ENCODE data around the gene FGD5. TPM values are rescaled to one million over a fixed set of nuclear protein-coding genes. Genes with fewer than 3 reads are reported as not detected.

FGD5 gene, protein sequence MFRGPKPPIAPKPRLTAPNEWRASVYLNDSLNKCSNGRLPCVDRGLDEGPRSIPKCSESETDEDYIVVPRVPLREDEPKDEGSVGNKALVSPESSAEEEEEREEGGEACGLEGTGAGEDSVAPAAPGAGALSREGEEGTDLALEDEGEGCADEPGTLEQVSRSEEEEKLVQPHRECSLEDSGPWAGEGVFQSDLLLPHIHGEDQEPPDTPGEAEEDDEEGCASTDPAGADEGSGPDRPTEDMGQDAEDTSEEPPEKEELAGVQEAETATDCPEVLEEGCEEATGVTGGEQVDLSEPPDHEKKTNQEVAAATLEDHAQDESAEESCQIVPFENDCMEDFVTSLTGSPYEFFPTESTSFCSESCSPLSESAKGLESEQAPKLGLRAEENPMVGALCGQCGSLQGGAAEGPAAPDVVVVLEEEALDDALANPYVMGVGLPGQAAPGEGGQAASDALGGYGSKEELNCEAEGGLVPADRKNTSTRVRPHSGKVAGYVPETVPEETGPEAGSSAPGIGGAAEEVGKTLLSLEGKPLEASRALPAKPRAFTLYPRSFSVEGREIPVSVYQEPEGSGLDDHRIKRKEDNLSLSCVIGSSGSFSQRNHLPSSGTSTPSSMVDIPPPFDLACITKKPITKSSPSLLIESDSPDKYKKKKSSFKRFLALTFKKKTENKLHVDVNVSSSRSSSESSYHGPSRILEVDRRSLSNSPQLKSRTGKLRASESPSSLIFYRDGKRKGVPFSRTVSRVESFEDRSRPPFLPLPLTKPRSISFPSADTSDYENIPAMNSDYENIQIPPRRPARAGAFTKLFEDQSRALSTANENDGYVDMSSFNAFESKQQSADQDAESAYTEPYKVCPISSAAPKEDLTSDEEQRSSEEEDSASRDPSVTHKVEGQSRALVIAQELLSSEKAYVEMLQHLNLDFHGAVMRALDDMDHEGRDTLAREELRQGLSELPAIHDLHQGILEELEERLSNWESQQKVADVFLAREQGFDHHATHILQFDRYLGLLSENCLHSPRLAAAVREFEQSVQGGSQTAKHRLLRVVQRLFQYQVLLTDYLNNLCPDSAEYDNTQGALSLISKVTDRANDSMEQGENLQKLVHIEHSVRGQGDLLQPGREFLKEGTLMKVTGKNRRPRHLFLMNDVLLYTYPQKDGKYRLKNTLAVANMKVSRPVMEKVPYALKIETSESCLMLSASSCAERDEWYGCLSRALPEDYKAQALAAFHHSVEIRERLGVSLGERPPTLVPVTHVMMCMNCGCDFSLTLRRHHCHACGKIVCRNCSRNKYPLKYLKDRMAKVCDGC (N-terminal part only)
- 10 to 100 TPM in 3 of 5 donors, 1 to 10 TPM in 2; 1.2 to 34.1 (median 13.3) TPM for total RNA-seq
- 1 to 10 TPM; 2.7 to 9.5 (median 8.5) TPM for polyA plus RNA-seq
- long read RNA-seq, donor 1, full-length matches to known transcripts: 4 of 33 reads
- long read RNA-seq, donor 1, partial matches to known transcripts: 0 of 33 reads
- long read RNA-seq, donor 1, other reads (novel, unspliced or antisense): 29 of 33 reads
- long read RNA-seq, donor 2, transcript FGD5-207 (2 exons, 2,682 nt): major isoform, 5 of 51 reads
- long read RNA-seq, donor 2, partial matches to known transcripts: 6 of 51 reads
- long read RNA-seq, donor 2, other reads (novel, unspliced or antisense): 40 of 51 reads
- long read RNA-seq, donor 3, full-length matches to known transcripts: 3 of 3 reads
- long read RNA-seq, donor 3, partial matches to known transcripts: 0 of 3 reads
- long read RNA-seq, donor 3, other reads (novel, unspliced or antisense): 0 of 3 reads
- long read RNA-seq, donor 4: 0 reads
- long read RNA-seq, donor 5, full-length matches to known transcripts: 10 of 64 reads
- long read RNA-seq, donor 5, partial matches to known transcripts: 49 of 64 reads
- long read RNA-seq, donor 5, other reads (novel, unspliced or antisense): 5 of 64 reads
- long read RNA-seq, donor 6: 0 reads
- long read RNA-seq, donor 7, full-length matches to known transcripts: 5 of 5 reads
- long read RNA-seq, donor 7, partial matches to known transcripts: 0 of 5 reads
- long read RNA-seq, donor 7, other reads (novel, unspliced or antisense): 0 of 5 reads
- long read RNA-seq, donor 8, full-length matches to known transcripts: 4 of 187 reads
- long read RNA-seq, donor 8, partial matches to known transcripts: 183 of 187 reads
- long read RNA-seq, donor 8, other reads (novel, unspliced or antisense): 0 of 187 reads
- long read RNA-seq, donor 9, partial matches to known transcripts: 12 of 12 reads
- long read RNA-seq, donor 9, other reads (novel, unspliced or antisense): 0 of 12 reads
- long read RNA-seq, donor 10: 0 reads

DNA sequence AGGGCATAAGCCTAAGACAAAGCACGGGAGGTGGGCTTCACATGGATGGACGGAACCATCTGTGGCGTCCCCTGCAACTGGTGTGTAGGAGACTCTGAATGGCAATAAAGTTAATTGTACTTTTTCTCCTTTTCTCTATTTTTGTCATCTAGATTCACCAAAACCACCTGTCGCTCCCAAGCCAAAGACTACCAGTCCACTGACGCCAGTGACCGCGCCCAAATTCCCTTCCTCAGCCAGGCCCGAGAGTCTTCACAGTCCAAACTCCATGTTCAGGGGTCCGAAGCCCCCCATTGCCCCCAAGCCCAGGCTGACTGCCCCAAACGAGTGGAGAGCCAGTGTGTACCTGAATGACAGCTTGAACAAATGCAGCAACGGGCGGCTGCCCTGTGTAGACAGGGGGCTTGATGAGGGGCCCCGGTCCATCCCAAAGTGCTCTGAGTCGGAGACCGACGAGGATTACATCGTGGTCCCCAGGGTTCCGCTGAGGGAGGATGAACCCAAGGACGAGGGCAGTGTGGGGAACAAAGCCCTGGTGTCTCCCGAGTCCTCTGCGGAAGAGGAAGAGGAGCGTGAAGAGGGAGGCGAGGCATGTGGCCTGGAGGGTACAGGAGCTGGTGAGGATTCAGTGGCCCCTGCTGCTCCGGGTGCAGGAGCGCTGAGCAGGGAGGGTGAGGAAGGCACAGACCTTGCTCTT is at the start of gene FGD5:
FGD5 (plus strand) TSS at position 159 of the 697 bp plus-strand sequence; CDS start at position 269, 110 bp downstream.
- intact Hi-C loops (cut with DNase I; ENCODE audit: low total_unique reads): no loop called here
- peaks cover 0 to 27% (median 0%) of the 10 kb centered on the region in 3 donors for H3K27me3 ChIP-seq
- TF ChIP-seq POLR2A (IDR thresholded peaks at IDR 0.05) (no peak), POLR2AphosphoS5 (IDR thresholded peaks at IDR 0.05) (no peak), EP300 (IDR thresholded peaks at IDR 0.05) (no peak)
- TF ChIP-seq, protein P1, sequence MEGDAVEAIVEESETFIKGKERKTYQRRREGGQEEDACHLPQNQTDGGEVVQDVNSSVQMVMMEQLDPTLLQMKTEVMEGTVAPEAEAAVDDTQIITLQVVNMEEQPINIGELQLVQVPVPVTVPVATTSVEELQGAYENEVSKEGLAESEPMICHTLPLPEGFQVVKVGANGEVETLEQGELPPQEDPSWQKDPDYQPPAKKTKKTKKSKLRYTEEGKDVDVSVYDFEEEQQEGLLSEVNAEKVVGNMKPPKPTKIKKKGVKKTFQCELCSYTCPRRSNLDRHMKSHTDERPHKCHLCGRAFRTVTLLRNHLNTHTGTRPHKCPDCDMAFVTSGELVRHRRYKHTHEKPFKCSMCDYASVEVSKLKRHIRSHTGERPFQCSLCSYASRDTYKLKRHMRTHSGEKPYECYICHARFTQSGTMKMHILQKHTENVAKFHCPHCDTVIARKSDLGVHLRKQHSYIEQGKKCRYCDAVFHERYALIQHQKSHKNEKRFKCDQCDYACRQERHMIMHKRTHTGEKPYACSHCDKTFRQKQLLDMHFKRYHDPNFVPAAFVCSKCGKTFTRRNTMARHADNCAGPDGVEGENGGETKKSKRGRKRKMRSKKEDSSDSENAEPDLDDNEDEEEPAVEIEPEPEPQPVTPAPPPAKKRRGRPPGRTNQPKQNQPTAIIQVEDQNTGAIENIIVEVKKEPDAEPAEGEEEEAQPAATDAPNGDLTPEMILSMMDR (IDR thresholded peaks at IDR 0.05): no peak
- peaks cover 0 to 10% (median 8%) of the 10 kb centered on the region in 4 donors for H3K4me1 ChIP-seq
- H3K9me3 ChIP-seq: no peaks in the 10 kb centered on the region
- no peak for DNase-seq
- 82 to 85% (median 84%) methylated on average over 25 of the region's 25 CpGs for WGBS, 5 donors
- no peak within 1 kb of the TSS for H3K27ac ChIP-seq
- H3K36me3 ChIP-seq: peaks cover 0 to 24% (median 19%) of the 10 kb centered on the region in 4 donors
- H3K4me3 ChIP-seq: no peak within 1 kb of the TSS

DNA sequence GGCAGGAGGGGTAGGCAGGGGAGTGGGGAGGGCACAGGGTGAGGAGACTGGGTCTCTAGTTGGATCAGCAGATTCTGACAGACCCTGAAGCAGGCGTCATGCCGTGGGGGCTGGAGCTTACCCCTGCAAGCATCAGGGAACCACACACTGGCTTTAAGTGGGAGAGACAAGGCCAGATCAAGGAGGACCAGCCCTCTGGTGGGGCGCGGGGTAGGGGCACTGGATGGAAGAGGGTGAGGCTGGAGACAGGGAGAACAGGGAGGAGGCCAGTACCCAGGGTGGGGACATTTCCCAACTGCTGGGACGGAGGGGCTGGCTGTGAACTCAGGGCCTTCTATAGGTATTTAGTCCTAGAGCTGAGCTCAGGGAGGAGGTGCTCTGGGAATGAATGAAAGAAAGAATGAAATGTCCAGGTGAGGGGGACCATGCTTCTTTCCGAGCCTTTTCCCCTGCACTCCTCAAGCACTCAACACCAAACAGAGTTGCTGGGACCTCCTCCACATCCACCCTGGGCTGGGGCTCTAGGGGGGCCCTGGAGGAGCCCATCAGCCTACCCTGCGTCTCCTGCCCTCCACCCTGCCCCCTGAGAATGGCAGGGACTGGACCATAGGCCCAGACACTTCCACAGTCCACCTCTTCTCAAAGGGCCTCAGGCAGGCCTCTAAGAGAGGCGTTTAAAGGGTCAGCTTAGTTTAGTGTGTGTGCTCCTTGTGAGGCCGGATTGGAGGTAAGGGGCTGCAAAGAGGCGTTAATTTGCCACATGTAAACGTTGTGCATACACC is 49.0 kb upstream of the FGD5 start:
- intact Hi-C loops (cut with DNase I; ENCODE audit: low total_unique reads): no loop called here
- DNase-seq: no peak
- WGBS, 5 donors: 75 to 89% (median 85%) methylated on average over 11 of the region's 11 CpGs
- Histone ChIP-seq H3K4me3 (no peak overlapping the region), H3K9me3 (no peaks in the 10 kb centered on the region), H3K27me3 (no peaks in the 10 kb centered on the region), H3K4me1 (no peaks in the 10 kb centered on the region), H3K27ac (no peak overlapping the region), H3K36me3 (no peaks in the 10 kb centered on the region)
- TF ChIP-seq, protein P1 (IDR thresholded peaks at IDR 0.05): no peak
- TF ChIP-seq POLR2A (IDR thresholded peaks at IDR 0.05): no peak
- no peak for TF ChIP-seq POLR2AphosphoS5 (IDR thresholded peaks at IDR 0.05)
- TF ChIP-seq EP300 (IDR thresholded peaks at IDR 0.05): no peak

Measured in stomach (tissue), 19 donors.